Keratinocyte (primary cell): Measurements from ENCODE around the gene POLR2B. TPM values are rescaled to one million over a fixed set of nuclear protein-coding genes. Genes with fewer than 3 reads are reported as not detected.

Source experiments
- DNase-seq: peaks from one replicate; pipeline ENCODE4 v3.0.0-alpha.2; 2011; ENCODE audit warnings: low read depth, missing footprints, low spot score
- FAIRE-seq: peaks from 2 replicates; lab custom pipeline; 2011; peaks lifted over from hg19 to GRCh38; lab: Jason Lieb, UNC
- H2AFZ ChIP-seq: 2 replicates; pipeline ENCODE4 v1.6.0; 2012; ENCODE audit warnings: low read length, control low read depth, inconsistent platforms; ENCODE audit not compliant: control insufficient read depth
- H3K27ac ChIP-seq: 2 replicates; pipeline ENCODE4 v1.5.1; 2011; ENCODE audit warnings: low read length; ENCODE audit not compliant: control insufficient read depth, insufficient read depth
- H3K27me3 ChIP-seq: 3 replicates; pipeline ENCODE4 v1.6.0; 2011; ENCODE audit warnings: low read length; ENCODE audit not compliant: control insufficient read depth, insufficient read depth; ENCODE audit errors: extremely low read depth
- H3K36me3 ChIP-seq, 2 experiments: 2 replicates in 1 of 2; 3 replicates in 1 of 2; pipeline ENCODE4 v1.5.1; 2011; ENCODE audit warnings: low read length in 2 of 2, mild to moderate bottlenecking in 1 of 2; ENCODE audit not compliant: control insufficient read depth in 2 of 2, insufficient read depth in 2 of 2; ENCODE audit errors: extremely low read depth in 1 of 2
- H3K4me1 ChIP-seq: 3 replicates; pipeline ENCODE4 v1.5.1; 2011; ENCODE audit warnings: low read length; ENCODE audit not compliant: control insufficient read depth, insufficient read depth; ENCODE audit errors: extremely low read depth
- H3K4me2 ChIP-seq: 3 replicates; pipeline ENCODE4 v1.6.0; 2011; ENCODE audit warnings: low read depth, low read length; ENCODE audit not compliant: control insufficient read depth, insufficient read depth; ENCODE audit errors: extremely low read depth
- H3K4me3 ChIP-seq, 3 experiments: fragments of 200-600 bp in 1 of 3; sonication (generic) in 1 of 3; 2 replicates in 2 of 3; 3 replicates in 1 of 3; pipeline ENCODE4 v1.5.1; 2011 to 2016; ENCODE audit warnings: low read length in 3 of 3, mild to moderate bottlenecking in 3 of 3, control low read depth in 2 of 3, inconsistent platforms in 1 of 3, low read depth in 1 of 3, mixed read lengths in 1 of 3, mixed run types in 1 of 3, moderate library complexity in 1 of 3; ENCODE audit not compliant: control insufficient read depth in 2 of 3, insufficient read depth in 2 of 3; ENCODE audit errors: extremely low read depth in 1 of 3
- H3K79me2 ChIP-seq: 2 replicates; pipeline ENCODE4 v1.6.0; 2012; ENCODE audit warnings: low read length; ENCODE audit not compliant: control insufficient read depth, insufficient read depth
- H3K9ac ChIP-seq: 3 replicates; pipeline ENCODE4 v1.6.0; 2011; ENCODE audit warnings: low read length; ENCODE audit not compliant: control insufficient read depth, insufficient read depth; ENCODE audit errors: extremely low read depth
- H3K9me1 ChIP-seq: 3 replicates; pipeline ENCODE4 v1.6.0; 2011; ENCODE audit warnings: low read length; ENCODE audit not compliant: control insufficient read depth, insufficient read depth; ENCODE audit errors: extremely low read depth
- H3K9me3 ChIP-seq: 2 replicates; pipeline ENCODE4 v1.5.1; 2012; ENCODE audit warnings: low read depth, low read length; ENCODE audit not compliant: control insufficient read depth
- H4K20me1 ChIP-seq: 3 replicates; pipeline ENCODE4 v1.6.0; 2011; ENCODE audit warnings: low read length; ENCODE audit not compliant: control insufficient read depth, insufficient read depth; ENCODE audit errors: extremely low read depth
- EZH2 ChIP-seq: IDR thresholded peaks from one replicate; pipeline ENCODE4 v1.6.1; 2012; ENCODE audit warnings: inconsistent platforms, mild to moderate bottlenecking, low read length, moderate library complexity
- dilution Hi-C: fragments of 300-500 bp; cut with MboI; formaldehyde crosslinking; loops from one replicate; pipeline ENCODE4 v1.7.0; 2020; ENCODE audit warnings: low sequenced_read_pairs; ENCODE audit not compliant: extremely low pct_ligation_motif_present
- polyA plus RNA-seq, 5 experiments: library from polyadenylated mRNA; depleted of rRNA in 3 of 5; stranded (reverse) in 3 of 5; stranded (forward) in 1 of 5; unstranded in 1 of 5; fragments of >200 nt; gene quantifications; 1 replicate in 1 of 5; 2 replicates in 3 of 5; 3 replicates in 1 of 5; pipeline versions ENCODE4 v1.2.1 to v1.2.3, GENCODE V29; 2011 to 2012; ENCODE audit warnings: missing spikeins in 2 of 5, low read depth in 1 of 5, low replicate concordance in 1 of 5
- TF ChIP-seq, protein P1 (sequence below), 3 experiments: IDR thresholded peaks in 1 of 3; conservative IDR thresholded peaks in 1 of 3; optimal IDR thresholded peaks in 1 of 3; 2 replicates in 2 of 3; 3 replicates in 1 of 3; pipeline versions ENCODE3 to v1.5.1; 2011; ENCODE audit warnings: low read length in 3 of 3, mild to moderate bottlenecking in 3 of 3, moderate library complexity in 2 of 3, control low read depth in 1 of 3, inconsistent platforms in 1 of 3; ENCODE audit not compliant: insufficient read depth in 2 of 3; ENCODE audit errors: extremely low read depth in 1 of 3

POLR2B gene
- polyA plus RNA-seq, 1 donor (not counting 4 experiments of a cell fraction or from before 2014, with no cell fraction given): 153 TPM

DNA sequence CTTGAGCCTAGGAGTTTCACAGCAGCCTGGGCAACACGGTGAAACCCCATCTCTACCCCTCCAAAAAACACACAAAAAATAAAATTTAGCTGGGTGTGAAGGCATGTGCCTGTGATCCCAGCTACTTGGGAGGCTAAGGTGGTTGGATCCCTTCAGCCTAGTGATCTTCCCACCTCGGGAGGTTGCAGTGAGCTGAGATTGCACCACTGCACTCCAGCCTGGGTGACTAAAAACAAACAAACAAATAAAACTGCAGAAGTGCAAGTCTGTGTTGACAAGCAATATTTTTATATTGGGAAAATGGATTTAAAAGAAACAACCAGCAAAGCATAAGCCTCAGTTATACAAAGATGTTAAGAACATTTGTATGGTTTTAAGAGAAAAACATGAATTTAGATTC, 85.4 kb downstream of the POLR2B start:
- dilution Hi-C loops: no loop called here
- H3K9ac ChIP-seq: no peak overlapping the region
- no peaks in the 10 kb centered on the region for H4K20me1 ChIP-seq
- no peak overlapping the region for H3K27ac ChIP-seq
- H3K27me3 ChIP-seq: no peaks in the 10 kb centered on the region
- no peaks in the 10 kb centered on the region for H3K9me3 ChIP-seq
- DNase-seq (no peak), FAIRE-seq (no peak)
- peaks cover 3 to 8% of the 10 kb centered on the region in 2 experiments for H3K36me3 ChIP-seq
- peaks cover 47% of the 10 kb centered on the region for H3K79me2 ChIP-seq
- no peak overlapping the region for H3K4me3 ChIP-seq
- H3K4me1 ChIP-seq: peaks cover 7% of the 10 kb centered on the region
- H3K4me2 ChIP-seq: no peak overlapping the region
- TF ChIP-seq EZH2: no peak
- TF ChIP-seq, protein P1, sequence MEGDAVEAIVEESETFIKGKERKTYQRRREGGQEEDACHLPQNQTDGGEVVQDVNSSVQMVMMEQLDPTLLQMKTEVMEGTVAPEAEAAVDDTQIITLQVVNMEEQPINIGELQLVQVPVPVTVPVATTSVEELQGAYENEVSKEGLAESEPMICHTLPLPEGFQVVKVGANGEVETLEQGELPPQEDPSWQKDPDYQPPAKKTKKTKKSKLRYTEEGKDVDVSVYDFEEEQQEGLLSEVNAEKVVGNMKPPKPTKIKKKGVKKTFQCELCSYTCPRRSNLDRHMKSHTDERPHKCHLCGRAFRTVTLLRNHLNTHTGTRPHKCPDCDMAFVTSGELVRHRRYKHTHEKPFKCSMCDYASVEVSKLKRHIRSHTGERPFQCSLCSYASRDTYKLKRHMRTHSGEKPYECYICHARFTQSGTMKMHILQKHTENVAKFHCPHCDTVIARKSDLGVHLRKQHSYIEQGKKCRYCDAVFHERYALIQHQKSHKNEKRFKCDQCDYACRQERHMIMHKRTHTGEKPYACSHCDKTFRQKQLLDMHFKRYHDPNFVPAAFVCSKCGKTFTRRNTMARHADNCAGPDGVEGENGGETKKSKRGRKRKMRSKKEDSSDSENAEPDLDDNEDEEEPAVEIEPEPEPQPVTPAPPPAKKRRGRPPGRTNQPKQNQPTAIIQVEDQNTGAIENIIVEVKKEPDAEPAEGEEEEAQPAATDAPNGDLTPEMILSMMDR (optimal IDR thresholded peaks at IDR 0.05 in 1 of 3, IDR thresholded peaks at IDR 0.05 in 1 of 3, conservative IDR thresholded peaks at IDR 0.05 in 1 of 3; ENCODE audit: extremely low read depth in 1 of 3, insufficient read depth in 2 of 3, low read length in 3 of 3): no peak
- no peak overlapping the region for H2AFZ ChIP-seq
- H3K9me1 ChIP-seq: no peaks in the 10 kb centered on the region

DNA sequence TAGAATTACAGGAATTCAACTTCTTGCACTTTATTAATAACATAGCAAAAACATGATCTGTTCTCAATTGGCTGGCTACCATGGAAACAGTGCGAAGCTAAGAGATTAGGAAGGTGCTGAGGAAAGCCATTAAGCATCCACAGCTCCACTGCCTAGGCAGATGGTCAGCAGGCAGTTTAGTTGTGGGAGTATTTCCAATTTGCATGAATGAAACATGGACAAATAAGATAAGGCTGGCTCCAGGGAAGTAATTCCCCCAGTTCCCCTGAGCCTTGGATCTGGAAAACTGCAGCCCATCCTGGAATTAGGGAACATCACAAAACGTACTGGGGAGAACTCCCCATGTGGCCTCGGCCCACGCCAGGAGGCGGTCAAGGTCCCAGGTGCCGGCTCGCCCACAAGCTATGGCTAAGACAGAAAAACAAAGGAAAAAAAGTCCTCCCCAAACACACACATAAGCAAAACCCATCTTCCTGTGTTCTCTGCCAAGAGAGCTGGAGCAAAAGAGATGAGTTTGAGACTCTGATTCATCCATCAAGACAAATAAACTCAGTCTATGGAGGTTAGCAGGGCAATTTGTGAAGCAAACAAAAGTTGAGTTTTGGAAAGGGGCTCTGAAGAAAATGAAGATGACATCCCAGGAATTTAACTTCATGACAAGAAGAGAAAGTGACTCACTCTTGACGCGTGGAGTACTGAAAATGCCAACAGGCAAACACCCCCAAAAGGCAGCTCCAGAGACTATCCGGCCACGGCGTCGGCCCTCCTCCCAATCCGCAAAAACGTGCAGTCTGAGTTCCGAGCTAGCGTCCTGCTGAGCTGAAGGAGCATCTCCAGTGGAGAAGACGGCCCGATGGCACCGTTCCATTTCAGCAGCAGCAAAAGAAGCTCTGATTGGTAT, 86.4 kb downstream of the POLR2B start:
- no peak overlapping the region for H3K9ac ChIP-seq
- FAIRE-seq (peak; percentile 20), DNase-seq (no peak)
- peaks cover 45% of the 10 kb centered on the region for H3K79me2 ChIP-seq
- H3K4me2 ChIP-seq: no peak overlapping the region
- peaks cover 3 to 8% of the 10 kb centered on the region in 2 experiments for H3K36me3 ChIP-seq
- H3K4me3 ChIP-seq: no peak overlapping the region
- no peaks in the 10 kb centered on the region for H4K20me1 ChIP-seq
- H3K27ac ChIP-seq: no peak overlapping the region
- no peak for TF ChIP-seq EZH2
- TF ChIP-seq, protein P1 (optimal IDR thresholded peaks at IDR 0.05 in 1 of 3, IDR thresholded peaks at IDR 0.05 in 1 of 3, conservative IDR thresholded peaks at IDR 0.05 in 1 of 3; ENCODE audit: extremely low read depth in 1 of 3, insufficient read depth in 2 of 3, low read length in 3 of 3): no peak
- no peaks in the 10 kb centered on the region for H3K9me3 ChIP-seq
- no peak overlapping the region for H2AFZ ChIP-seq
- H3K4me1 ChIP-seq: peaks cover 7% of the 10 kb centered on the region
- dilution Hi-C loops: no loop called here
- H3K9me1 ChIP-seq: no peaks in the 10 kb centered on the region
- no peaks in the 10 kb centered on the region for H3K27me3 ChIP-seq
